K562 (cell line): ENCODE results near the gene TFB2M. TPM values are rescaled to one million over a fixed set of nuclear protein-coding genes. Genes with fewer than 3 reads are reported as not detected.

Experiments
- ATF7 ChIP-seq: fragments of 450-650 bp; IDR thresholded peaks from 2 replicates; pipeline ENCODE4 v1.7.1; 2014; ENCODE audit warnings: mild to moderate bottlenecking, moderate library complexity
- BHLHE40 ChIP-seq: IDR thresholded peaks from 2 replicates; pipeline ENCODE4 v1.6.1; 2011; ENCODE audit warnings: low read length, improper control_type of control experiment
- CEBPB ChIP-seq: fragments of 450-650 bp; IDR thresholded peaks from 2 replicates; pipeline ENCODE4 v1.6.1; 2016; ENCODE audit warnings: missing genetic modification characterization, missing compliant biosample characterization
- CEBPG ChIP-seq, 3 experiments: fragments of 200-800 bp in 1 of 3; sonication (Bioruptor generic) in 1 of 3; sonication (generic) in 1 of 3; formaldehyde crosslinking in 1 of 3; IDR thresholded peaks in 2 of 3; conservative IDR thresholded peaks in 1 of 3; 2 replicates each; pipeline versions ENCODE4 v1.6.1 to v1.8.0; 2016 to 2022; ENCODE audit warnings: missing compliant biosample characterization in 2 of 3, missing genetic modification characterization in 2 of 3, mild to moderate bottlenecking in 1 of 3, missing genetic modification reagents in 1 of 3
- EGR1 ChIP-seq: fragments of 450-650 bp; conservative IDR thresholded peaks from 2 replicates; pipeline ENCODE4 v1.6.1; 2017; ENCODE audit warnings: mild to moderate bottlenecking
- EP400 ChIP-seq: fragments of 450-650 bp; IDR thresholded peaks from 2 replicates; pipeline ENCODE4 v1.6.1; 2017; ENCODE audit warnings: antibody characterized with exemption, mild to moderate bottlenecking, moderate library complexity
- ESRRB ChIP-seq: fragments of 250-450 bp; sonication (Bioruptor Pico); IDR thresholded peaks from 2 replicates; pipeline ENCODE4 v1.5.0; 2020; ENCODE audit warnings: mild to moderate bottlenecking, moderate library complexity, borderline replicate concordance
- ETV5 ChIP-seq: sonication (generic); formaldehyde crosslinking; IDR thresholded peaks from 2 replicates; pipeline ENCODE4 v1.4.0; 2020; ENCODE audit warnings: low read depth, mild to moderate bottlenecking, missing genetic modification reagents
- JUN ChIP-seq, 2 experiments: sonication (generic) in 1 of 2; formaldehyde crosslinking in 1 of 2; IDR thresholded peaks; 2 replicates each; pipeline versions ENCODE4 v1.6.1 to v1.8.0; 2012 to 2022; ENCODE audit warnings: borderline replicate concordance in 2 of 2, mild to moderate bottlenecking in 2 of 2, improper control_type of control experiment in 1 of 2, low read depth in 1 of 2, low read length in 1 of 2, missing genetic modification reagents in 1 of 2
- KDM1A ChIP-seq, 2 experiments: fragments of 450-650 bp; IDR thresholded peaks; 2 replicates each; pipeline ENCODE4 v1.6.1; 2016; ENCODE audit warnings: mild to moderate bottlenecking in 2 of 2
- MYC ChIP-seq, 2 experiments: fragments of 250-450 bp in 1 of 2; sonication (Bioruptor Pico) in 1 of 2; IDR thresholded peaks; 2 replicates each; pipeline versions ENCODE4 v1.5.1 to v1.6.1; 2012 to 2021; ENCODE audit warnings: low read depth in 2 of 2, borderline replicate concordance in 1 of 2, improper control_type of control experiment in 1 of 2, low read length in 1 of 2, mild to moderate bottlenecking in 1 of 2, moderate library complexity in 1 of 2
- RAD21 ChIP-seq, 2 experiments: fragments of 250-450 bp in 1 of 2; fragments of 450-650 bp in 1 of 2; sonication (Bioruptor Pico) in 1 of 2; formaldehyde crosslinking in 1 of 2; IDR thresholded peaks in 1 of 2; conservative IDR thresholded peaks in 1 of 2; 2 replicates each; pipeline versions ENCODE4 v1.4.0 to v1.8.0; 2020 to 2022; ENCODE audit warnings: mild to moderate bottlenecking in 2 of 2, moderate library complexity in 1 of 2
- RCOR1 ChIP-seq, 2 experiments: IDR thresholded peaks; 2 replicates each; pipeline ENCODE4 v1.6.1; 2012; ENCODE audit warnings: low read depth in 2 of 2, low read length in 2 of 2, borderline replicate concordance in 1 of 2, improper control_type of control experiment in 1 of 2
- USF2 ChIP-seq: sonication (generic); formaldehyde crosslinking; IDR thresholded peaks from 2 replicates; pipeline ENCODE4 v1.5.0; 2020; ENCODE audit warnings: missing genetic modification reagents
- XRCC5 ChIP-seq: fragments of 200-400 bp; formaldehyde crosslinking; IDR thresholded peaks from 2 replicates; pipeline ENCODE4 v1.6.1; 2017; ENCODE audit warnings: low read depth, mild to moderate bottlenecking, low read length
- ZBTB17 ChIP-seq: fragments of 450-650 bp; formaldehyde crosslinking; IDR thresholded peaks from 2 replicates; pipeline ENCODE4 v1.4.0; 2020; ENCODE audit warnings: mild to moderate bottlenecking
- ZNF583 ChIP-seq: fragments of 250-450 bp; sonication (Bioruptor Pico); IDR thresholded peaks from 2 replicates; pipeline ENCODE4 v1.4.0; 2020
- polyA plus RNA-seq, 8 experiments: library from polyadenylated mRNA; depleted of rRNA in 4 of 8; stranded (reverse) in 5 of 8; unstranded in 3 of 8; fragments of >200 nt; fragmentation: Nextera tagmentation in 2 of 8; fragmentation: Illumina TruSeq in 1 of 8; extraction: Ambion mirVana in 2 of 8; extraction: Trizol in 1 of 8; gene quantifications; 2 replicates each; pipeline versions ENCODE4 v1.2.1 to v1.2.3, GENCODE V29; 2011 to 2014; ENCODE audit warnings: inconsistent platforms in 1 of 8, missing spikeins in 1 of 8
- total RNA-seq, 7 experiments: library from RNA; depleted of rRNA in 6 of 7; stranded (reverse); fragments of >200 nt in 6 of 7; fragmentation: Illumina TruSeq in 2 of 7; extraction: Trizol in 2 of 7; gene quantifications; 2 replicates each; pipeline versions ENCODE4 v1.2.1 to v1.2.3, GENCODE V29; 2011 to 2021; ENCODE audit warnings: low replicate concordance in 1 of 7

TFB2M gene
- total and polyA plus RNA-seq, 9 of the 15 experiments (the other 6 are each of a cell fraction or from before 2014, with no cell fraction given), result 55.1 to 162 (median 70.6) TPM

DNA sequence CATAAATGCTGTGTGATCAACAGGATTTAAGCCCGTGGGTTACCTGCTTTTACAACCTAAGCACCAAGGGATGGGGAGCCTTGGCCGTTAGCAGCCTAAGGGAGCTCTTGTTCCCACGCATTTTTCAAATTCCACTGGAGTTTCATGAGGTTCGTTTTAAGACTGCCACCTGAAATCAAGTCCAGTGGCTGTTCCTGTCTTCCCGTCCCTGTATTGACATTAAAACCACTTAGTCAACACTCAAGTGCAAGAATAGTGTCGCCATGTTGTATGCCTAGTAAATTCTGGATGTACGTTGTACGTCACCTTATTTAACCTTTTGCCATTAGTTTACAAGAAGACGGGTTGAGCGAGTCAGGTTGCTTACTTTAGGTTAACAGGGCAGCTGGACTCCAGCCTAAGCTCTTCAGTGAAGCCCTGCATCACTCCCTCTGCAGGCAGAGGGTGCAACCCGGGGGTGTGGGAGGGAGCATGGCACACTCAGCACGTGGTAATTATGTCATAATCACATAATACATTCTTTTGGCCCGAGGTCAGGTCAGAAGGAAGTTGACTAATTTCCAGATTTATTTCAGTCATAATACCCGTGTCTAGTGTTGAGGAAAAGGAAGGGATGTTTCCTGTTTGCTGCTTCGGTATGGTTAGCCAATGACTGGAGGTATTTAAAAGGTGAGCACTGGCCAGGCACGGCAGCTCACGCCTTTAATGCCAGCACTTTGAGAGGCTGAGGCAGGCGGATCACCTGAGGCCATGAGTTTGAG is 42.7 kb upstream of the TFB2M start (continued):
- TF ChIP-seq CEBPG (CRISPR knock-in tag; IDR thresholded peaks at IDR 0.05) (no peak), CEBPG (tag; conservative IDR thresholded peaks at IDR 0.05 in 1 of 2, IDR thresholded peaks at IDR 0.05 in 1 of 2) (peak in 1 of 2 experiments; percentile 57; a peak in 1 of 4 replicates), ZBTB17 (no peak), BHLHE40 (peak; percentile 79), JUN (IDR thresholded peaks at IDR 0.05; ENCODE audit: borderline replicate concordance, low read depth, low read length) (peak; percentile 43; the same call in 1 of the 2 replicates), JUN (CRISPR knock-in tag; IDR thresholded peaks at IDR 0.05; ENCODE audit: borderline replicate concordance) (no peak), ATF7 (peak; percentile 46; the same call in 1 of the 2 replicates), USF2 (CRISPR knock-in tag) (0 out of 2 replicates have a peak, but pooled peaks have one; percentile 5), CEBPB (tag) (0 out of 2 replicates have a peak, but pooled peaks have one; percentile 21), RAD21 (CRISPR knock-in tag; conservative IDR thresholded peaks at IDR 0.05 in 1 of 2, IDR thresholded peaks at IDR 0.05 in 1 of 2) (0 out of 4 replicates have a peak, but pooled peaks of 1 of the 2 experiments have one; percentile 8), RCOR1 (IDR thresholded peaks at IDR 0.05; ENCODE audit: borderline replicate concordance in 1 of 2, low read depth in 2 of 2, low read length in 2 of 2) (0 out of 4 replicates have a peak, but pooled peaks of 1 of the 2 experiments have one; percentile 10), KDM1A (IDR thresholded peaks at IDR 0.05) (peak; percentile 14 to 47; a peak in 2 of 4 replicates), EP400 (peak; percentile 25; the same call in 1 of the 2 replicates), XRCC5 (no peak), ZNF583 (no peak), MYC (IDR thresholded peaks at IDR 0.05; ENCODE audit: low read depth, low read length) (0 out of 2 replicates have a peak, but pooled peaks have one; percentile 24), MYC (CRISPR knock-in tag; IDR thresholded peaks at IDR 0.05; ENCODE audit: borderline replicate concordance, low read depth) (no peak), ETV5 (CRISPR knock-in tag) (no peak), EGR1 (peak; percentile 23; the same call in 1 of the 2 replicates), ESRRB (CRISPR knock-in tag) (no peak)
